GM19438 (cell line): ENCODE results near the gene CFAP251.
"Not testable (repeated sequence)": the region's sequence is repeated elsewhere in the genome, so short reads cannot be mapped to it uniquely, and the experiment has no call there.

Experiments
- ATAC-seq: cut with Tn5 transposase; IDR thresholded peaks from one replicate; pipeline ENCODE4 v1.9.1; 2021; ENCODE audit warnings: low read depth; ENCODE audit not compliant: unreplicated experiment

The CFAP251 gene

GRCh38 chr12:121968876-121969275 lies 50.5 kb downstream of the CFAP251 start:
- ATAC-seq, result no peak

- no peak for ATAC-seq
Measured at GRCh38 chr12:121969726-121970125, 51.3 kb downstream of the CFAP251 start.

GRCh38 chr12:121970581-121971300 lies 52.3 kb downstream of the CFAP251 start:
- ATAC-seq, result no peak

GRCh38 chr12:121974026-121974985 lies 55.9 kb downstream of the CFAP251 start:
- ATAC-seq, result no peak

GRCh38 chr12:121975021-121975420 lies 56.6 kb downstream of the CFAP251 start:
- no peak for ATAC-seq

GRCh38 chr12:121976950-121977349 lies 58.6 kb downstream of the CFAP251 start:
- no peak for ATAC-seq

GRCh38 chr12:121980191-121980891 lies 61.9 kb downstream of the CFAP251 start:
- ATAC-seq, result no peak

- ATAC-seq, result no peak
Measured at GRCh38 chr12:121980892-121981272, 62.5 kb downstream of the CFAP251 start.

- no peak for ATAC-seq
Measured at GRCh38 chr12:121981456-121981855, 63.1 kb downstream of the CFAP251 start.

- ATAC-seq, result no peak
Measured at GRCh38 chr12:121982950-121983349, 64.6 kb downstream of the CFAP251 start.

GRCh38 chr12:121983536-121984210 lies 65.3 kb downstream of the CFAP251 start:
- no peak for ATAC-seq

GRCh38 chr12:121986489-121987245 lies 68.3 kb downstream of the CFAP251 start:
- ATAC-seq, result no peak

GRCh38 chr12:121988519-121988918 lies 70.1 kb downstream of the CFAP251 start:
- ATAC-seq, result not testable (repeated sequence)

GRCh38 chr12:121989276-121990113 lies 71.1 kb downstream of the CFAP251 start:
- no peak for ATAC-seq

GRCh38 chr12:121990114-121990647 lies 71.8 kb downstream of the CFAP251 start:
- ATAC-seq, result no peak

GRCh38 chr12:121990692-121991603 lies 72.6 kb downstream of the CFAP251 start:
- ATAC-seq, result peak; percentile 69

GRCh38 chr12:121992059-121992879 lies 73.9 kb downstream of the CFAP251 start:
- ATAC-seq, result peak; percentile 69
